Measurements from ENCODE around the gene MICAL1. TPM values are rescaled to one million over a fixed set of nuclear protein-coding genes. Genes with fewer than 3 reads are reported as not detected.
A peak's percentile ranks its signal among the peaks of the same experiment; 100 is the strongest.

Gene MICAL1
- 32.8 TPM for polyA plus RNA-seq (ENCODE audit: insufficient read length)
- long read RNA-seq, donor 1, partial matches to known transcripts, result 0 of 2 reads
- long read RNA-seq, donor 1, other reads (novel, unspliced or antisense), result 0 of 2 reads
- long read RNA-seq, donor 2, result 0 reads
- long read RNA-seq, donor 3, result 0 reads
- long read RNA-seq, donor 4, result 0 reads
- long read RNA-seq, donor 5, partial matches to known transcripts, result 0 of 1 reads
- long read RNA-seq, donor 5, other reads (novel, unspliced or antisense), result 0 of 1 reads
- long read RNA-seq, donor 6, partial matches to known transcripts, result 5 of 6 reads
- long read RNA-seq, donor 6, other reads (novel, unspliced or antisense), result 0 of 6 reads
- long read RNA-seq, donor 7, result 0 reads
- long read RNA-seq, donor 8, result 0 reads

- DNase-seq, result peak; percentile 50
Measured at GRCh38 chr6:109455437-109456110, at the start of gene MICAL1. TSS of gene MICAL1 (minus strand) at chr6:109455772. CDS start at chr6:109454196, 1,576 bp downstream.

DNA sequence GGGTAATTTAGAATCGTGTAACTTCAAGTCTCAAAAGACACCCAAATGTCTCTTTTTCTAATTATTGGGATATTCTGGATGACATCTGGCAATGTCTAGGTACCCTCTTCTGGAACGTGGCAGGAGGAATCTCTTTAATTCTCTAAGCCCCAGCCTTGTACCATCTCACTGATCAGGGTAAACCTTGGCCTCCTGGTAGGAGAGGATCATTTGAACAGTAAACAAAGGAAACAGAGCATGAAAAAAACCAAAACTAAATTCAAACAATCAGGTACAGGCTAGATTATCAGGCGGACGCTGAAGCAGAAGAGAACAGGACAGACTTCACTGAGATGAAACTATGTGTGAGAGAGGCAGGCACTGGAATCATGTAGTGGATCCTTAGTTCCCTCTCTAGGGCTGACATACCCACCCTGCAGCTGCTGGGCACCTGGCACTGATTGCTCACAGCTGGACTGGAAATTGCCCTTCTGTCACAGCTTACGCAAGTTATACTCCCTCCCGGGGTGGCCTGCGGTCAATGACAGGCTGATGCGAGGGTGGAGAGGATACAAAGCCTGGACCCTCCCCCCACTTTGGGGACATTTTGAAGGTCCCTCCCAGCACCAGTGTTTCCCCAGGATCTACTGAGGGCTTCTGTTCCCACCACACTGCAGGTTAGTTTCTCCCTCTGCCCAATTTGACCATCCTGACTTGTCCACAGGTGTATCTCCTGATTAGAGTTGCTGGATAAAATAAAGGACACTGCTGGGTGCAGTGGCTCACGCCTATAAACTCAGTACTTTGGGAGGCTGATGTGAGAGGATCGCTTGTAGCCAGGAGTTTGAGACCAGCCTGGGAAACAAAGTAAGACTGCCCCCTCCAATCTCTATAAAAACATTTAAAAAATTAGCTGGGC is 48.0 kb upstream of the MICAL1 start:
- DNase-seq, result no peak

GRCh38 chr6:109498936-109499335 is 43.4 kb upstream of the MICAL1 start:
- no peak for DNase-seq

DNA sequence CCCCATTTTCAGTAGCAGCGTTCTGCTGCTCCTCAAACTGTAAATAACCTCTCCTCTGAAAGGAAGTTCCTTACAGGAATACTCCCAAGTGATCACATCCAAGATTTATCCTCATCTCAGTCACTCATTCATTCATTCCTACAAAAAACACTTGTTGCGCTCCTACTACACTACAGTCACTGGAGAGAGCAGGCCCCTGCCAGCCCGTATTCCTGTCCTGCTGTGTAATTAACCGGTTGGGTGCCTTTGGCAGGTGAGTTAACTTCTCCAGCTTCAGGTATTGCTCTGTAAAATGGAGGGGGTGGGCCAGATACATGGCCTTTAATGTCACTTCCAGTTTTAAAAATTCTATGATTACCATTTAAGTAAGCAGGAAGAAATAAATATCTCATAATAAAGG is 42.5 kb upstream of the MICAL1 start:
- DNase-seq, result no peak

GRCh38 chr6:109496036-109496772 is 40.6 kb upstream of the MICAL1 start:
- no peak for DNase-seq

- DNase-seq, result no peak
Measured at GRCh38 chr6:109493865-109494264, 38.3 kb upstream of the MICAL1 start.

DNA sequence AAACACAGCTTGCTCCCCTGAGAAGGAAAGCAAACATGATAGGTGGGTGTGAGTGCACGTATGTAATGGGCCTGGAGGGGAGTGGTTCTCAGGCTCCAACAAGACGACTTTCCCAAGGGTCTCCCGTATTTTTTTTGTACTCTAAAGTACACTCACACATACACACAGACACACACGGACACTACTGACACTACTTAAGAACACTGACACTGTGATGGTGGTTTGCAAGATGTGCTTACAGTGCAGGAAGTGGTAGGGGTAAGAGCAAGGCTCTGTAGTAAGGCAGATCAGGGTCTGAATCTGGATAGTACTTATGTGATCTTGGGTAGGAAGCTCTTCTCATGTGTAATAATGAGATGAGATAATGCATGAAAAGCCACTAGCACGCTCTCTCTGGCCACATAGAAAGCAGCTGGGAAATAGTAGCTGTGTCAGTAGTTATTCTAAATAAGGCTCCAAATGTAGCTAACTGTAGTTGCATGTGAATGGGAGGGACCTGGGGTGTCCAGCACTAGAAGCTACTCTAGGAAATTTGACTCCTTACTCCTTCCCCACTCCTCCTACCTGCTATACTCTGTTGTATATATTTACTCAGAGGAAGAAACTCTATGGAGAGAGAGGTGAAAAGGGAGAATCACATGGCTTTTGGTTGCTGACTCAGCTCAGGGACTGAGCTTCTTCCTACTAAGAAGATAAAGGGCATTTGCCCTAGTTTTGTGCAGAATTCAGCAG is 35.8 kb upstream of the MICAL1 start:
- no peak for DNase-seq

- DNase-seq, result no peak
Measured at GRCh38 chr6:109490713-109491112, 35.1 kb upstream of the MICAL1 start.

DNA sequence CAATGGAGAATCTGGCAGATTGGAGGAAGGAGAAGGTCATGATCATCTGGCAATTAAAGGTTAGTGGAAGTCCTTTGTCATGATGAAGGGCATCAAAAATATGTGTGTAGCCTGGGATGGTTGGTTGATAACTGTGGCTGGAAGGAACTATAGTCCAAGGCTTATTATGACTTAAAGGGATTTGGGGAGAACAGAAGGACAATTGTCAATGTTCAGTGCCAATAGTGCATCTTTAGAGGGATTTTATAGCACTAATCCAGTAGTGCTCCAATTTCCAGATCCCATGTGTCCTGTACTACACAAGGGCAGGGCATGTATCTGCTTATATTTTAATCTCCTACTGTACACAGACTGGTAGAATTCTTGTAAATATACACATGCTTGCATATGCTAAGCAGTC is 32.4 kb upstream of the MICAL1 start:
- no peak for DNase-seq

- DNase-seq, result no peak
Measured at GRCh38 chr6:109486068-109486467, 30.5 kb upstream of the MICAL1 start.

GRCh38 chr6:109485266-109485935 is 29.8 kb upstream of the MICAL1 start:
- DNase-seq, result no peak

DNA sequence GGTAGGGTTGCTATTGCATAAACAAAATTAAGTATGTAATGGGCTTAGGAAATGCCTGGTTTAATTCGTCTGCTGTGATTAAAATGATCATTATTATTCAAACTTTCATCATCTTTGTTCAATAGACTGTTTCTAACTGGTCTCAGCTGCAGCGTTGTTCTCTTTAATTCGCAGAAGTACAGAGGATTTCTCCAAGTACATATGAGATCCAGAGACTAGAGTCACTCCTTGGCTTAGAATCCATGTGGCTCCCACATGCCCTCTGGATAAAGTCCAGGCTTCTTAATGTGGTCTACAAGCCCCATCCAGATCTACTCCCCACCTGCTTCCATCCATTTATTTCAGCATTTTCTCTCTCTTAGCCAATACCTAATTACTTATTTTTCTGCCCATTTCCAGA is 28.6 kb upstream of the MICAL1 start:
- DNase-seq, result no peak

DNA sequence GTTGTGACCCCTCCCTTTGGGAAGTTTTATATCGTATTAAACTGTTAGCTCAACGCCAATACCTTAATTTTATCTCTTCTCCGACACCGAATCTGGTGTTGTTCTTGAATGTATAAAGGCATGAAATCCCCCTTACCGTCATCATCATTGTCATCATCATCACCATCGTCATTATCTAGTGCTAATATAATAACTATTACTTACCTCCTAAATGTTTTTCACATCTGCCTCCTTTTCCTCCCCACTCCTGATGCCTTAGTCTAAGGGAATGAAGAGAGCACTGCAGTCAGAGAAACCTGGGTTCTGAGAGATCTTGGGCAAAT is 28.1 kb upstream of the MICAL1 start:
- no peak for DNase-seq

GRCh38 chr6:109482905-109483734 is 27.5 kb upstream of the MICAL1 start, which contains the start of gene ZBTB24:
TSS of gene ZBTB24 (minus strand) at chr6:109483219. CDS start at chr6:109482026, 1,193 bp downstream.
- DNase-seq, result peak; percentile 75

DNA sequence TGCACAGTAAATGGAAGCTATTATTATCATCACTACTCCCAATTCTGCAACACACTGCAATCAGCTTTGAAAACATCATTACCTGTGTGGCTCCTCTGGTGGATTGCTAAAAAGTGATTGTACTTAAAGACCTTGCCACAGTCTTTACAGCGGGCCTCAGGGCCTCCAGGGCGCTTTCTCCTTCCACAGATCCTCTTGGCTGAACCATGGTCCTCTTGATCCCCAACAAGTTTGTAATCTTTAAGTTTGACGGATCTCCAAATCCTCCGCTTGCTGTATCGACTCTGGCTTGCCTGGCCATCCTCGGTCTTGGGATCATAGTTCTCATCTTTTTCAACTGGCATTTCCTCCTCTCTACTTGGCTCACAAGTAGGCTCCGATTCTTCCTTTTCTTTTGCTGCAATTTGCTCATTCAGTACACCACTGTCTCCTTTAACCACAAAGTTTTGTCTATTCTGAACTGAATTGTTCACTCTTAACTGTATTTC is 25.5 kb upstream of the MICAL1 start:
- no peak for DNase-seq

DNA sequence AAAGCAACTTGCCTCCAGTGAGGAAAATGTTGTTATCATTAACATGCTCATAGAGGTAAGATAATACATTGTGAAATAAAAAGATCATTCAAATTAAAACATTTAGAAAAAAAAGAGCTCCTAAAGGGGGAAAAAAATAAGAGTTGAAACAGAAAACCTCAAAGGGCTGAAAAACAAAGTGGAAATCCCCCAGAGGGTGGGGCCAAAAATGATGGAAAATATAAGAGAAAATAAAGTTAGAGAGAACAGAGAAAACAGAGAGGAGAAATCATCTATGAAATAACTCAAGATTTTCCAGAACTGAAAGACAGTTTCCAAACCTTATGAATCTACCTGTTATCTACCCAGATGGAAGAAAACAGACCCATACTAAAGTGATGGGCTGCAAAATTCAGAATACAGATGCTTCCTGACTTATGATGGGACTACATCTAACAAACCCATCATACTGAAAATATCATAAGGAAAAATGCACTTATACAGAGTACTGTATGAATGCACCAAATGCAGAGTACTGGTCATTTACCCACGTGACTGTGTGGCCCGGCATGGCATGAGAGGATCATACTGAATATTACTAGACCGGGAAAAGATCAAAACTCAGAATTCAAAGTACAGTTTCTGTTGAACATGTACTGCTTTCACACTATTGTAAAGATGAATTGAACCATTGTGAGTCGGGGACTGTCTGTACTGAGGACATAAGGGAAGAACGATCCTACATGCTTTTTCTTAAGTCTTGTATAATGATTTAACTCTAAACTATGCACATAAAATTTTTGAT is 23.5 kb upstream of the MICAL1 start:
- no peak for DNase-seq

GRCh38 chr6:109478222-109478805 is 22.7 kb upstream of the MICAL1 start:
- DNase-seq, result no peak

DNA sequence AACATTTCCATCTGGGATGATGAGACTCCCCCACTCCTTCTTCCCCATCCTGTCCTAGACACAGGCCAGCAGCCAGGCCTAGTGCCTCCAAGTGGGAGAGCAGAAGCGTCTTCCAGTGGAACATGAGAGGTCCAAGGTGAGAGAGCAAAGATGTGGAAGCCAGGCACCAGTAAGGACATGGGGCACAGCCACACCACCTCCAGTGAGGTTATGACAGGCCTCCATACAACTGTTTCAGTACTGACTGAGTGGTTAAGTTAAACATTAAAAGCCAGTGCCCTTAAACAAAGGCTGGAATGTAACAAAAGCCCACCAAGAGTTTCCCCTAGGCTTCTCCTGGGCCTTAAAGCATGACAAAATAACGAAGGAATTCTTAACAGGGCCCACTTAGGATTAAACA is 22.2 kb upstream of the MICAL1 start:
- DNase-seq, result no peak
